Measurements from ENCODE around the gene BIRC2.

DNA sequence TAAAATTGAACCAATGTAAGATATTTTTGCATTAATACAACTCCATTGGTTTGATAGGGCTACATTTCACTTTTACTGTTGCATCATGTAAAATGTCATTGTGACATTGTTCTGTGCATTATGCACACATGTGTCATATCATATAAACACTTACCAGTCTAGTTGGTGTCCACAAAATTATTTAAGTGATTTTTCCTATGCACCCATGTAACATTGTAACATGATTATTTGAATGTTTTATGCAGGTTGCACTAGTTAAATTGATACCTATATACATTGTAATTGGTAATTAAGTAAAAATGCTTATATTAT lies 39.3 kb upstream of the BIRC2 start:
- TF ChIP-seq, protein P1, sequence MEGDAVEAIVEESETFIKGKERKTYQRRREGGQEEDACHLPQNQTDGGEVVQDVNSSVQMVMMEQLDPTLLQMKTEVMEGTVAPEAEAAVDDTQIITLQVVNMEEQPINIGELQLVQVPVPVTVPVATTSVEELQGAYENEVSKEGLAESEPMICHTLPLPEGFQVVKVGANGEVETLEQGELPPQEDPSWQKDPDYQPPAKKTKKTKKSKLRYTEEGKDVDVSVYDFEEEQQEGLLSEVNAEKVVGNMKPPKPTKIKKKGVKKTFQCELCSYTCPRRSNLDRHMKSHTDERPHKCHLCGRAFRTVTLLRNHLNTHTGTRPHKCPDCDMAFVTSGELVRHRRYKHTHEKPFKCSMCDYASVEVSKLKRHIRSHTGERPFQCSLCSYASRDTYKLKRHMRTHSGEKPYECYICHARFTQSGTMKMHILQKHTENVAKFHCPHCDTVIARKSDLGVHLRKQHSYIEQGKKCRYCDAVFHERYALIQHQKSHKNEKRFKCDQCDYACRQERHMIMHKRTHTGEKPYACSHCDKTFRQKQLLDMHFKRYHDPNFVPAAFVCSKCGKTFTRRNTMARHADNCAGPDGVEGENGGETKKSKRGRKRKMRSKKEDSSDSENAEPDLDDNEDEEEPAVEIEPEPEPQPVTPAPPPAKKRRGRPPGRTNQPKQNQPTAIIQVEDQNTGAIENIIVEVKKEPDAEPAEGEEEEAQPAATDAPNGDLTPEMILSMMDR (IDR thresholded peaks at IDR 0.05; ENCODE audit: low read length): no peak
- no peak for TF ChIP-seq EZH2 (IDR thresholded peaks at IDR 0.05; ENCODE audit: borderline replicate concordance, low read length)

Measured in OCI-LY1 (cell line).